CD4-positive, alpha-beta T cell (primary cell): ENCODE data around the gene NDUFS7. TPM values are rescaled to one million over a fixed set of nuclear protein-coding genes. Genes with fewer than 3 reads are reported as not detected.
A peak's percentile ranks its signal among the peaks of the same experiment; 100 is the strongest.

ENCODE experiments used
- ATAC-seq: fragments of 200-7000 bp; cut with Tn5 transposase; one replicate; pipeline ENCODE4 v1.10.0; 2022; ENCODE audit warnings: mild to moderate bottlenecking; ENCODE audit not compliant: poor library complexity
- CTCF ChIA-PET: fragments of 350-600 bp; sonication (Branson Sonifier 250); formaldehyde crosslinking; loops from one replicate; lab custom pipeline; 2021; ENCODE audit warnings: antibody characterized with exemption, inconsistent platforms; lab: Charles Lee
- POLR2A ChIA-PET: fragments of 350-600 bp; sonication (Branson Sonifier 250); formaldehyde crosslinking; loops from one replicate; lab custom pipeline; 2021; ENCODE audit warnings: antibody characterized with exemption, inconsistent platforms; lab: Charles Lee
- DNase-seq, 14 experiments: peaks; one replicate each; pipeline ENCODE4 v3.0.0-alpha.2; 2013 to 2020; ENCODE audit warnings: mixed read lengths in 2 of 14
- H3K27ac ChIP-seq, 2 donors: one replicate each; pipeline versions ENCODE4 v1.5.1 to v1.7.0; 2013; ENCODE audit warnings: low read length in 2 of 2, low read depth in 1 of 2, mild to moderate bottlenecking in 1 of 2
- H3K27me3 ChIP-seq, 2 experiments: 1 replicate in 1 of 2; 2 replicates in 1 of 2; pipeline versions ENCODE4 v1.6.1 to v1.7.0; 2013; ENCODE audit warnings: low read length in 2 of 2, control low read depth in 1 of 2, mild to moderate bottlenecking in 1 of 2, moderate library complexity in 1 of 2; ENCODE audit not compliant: insufficient read depth in 2 of 2, control insufficient read depth in 1 of 2
- H3K36me3 ChIP-seq: one replicate; pipeline ENCODE4 v1.6.1; 2013; ENCODE audit warnings: low read length, control low read depth; ENCODE audit not compliant: insufficient read depth
- H3K4me1 ChIP-seq: one replicate; pipeline ENCODE4 v1.6.1; 2013; ENCODE audit warnings: low read length, control low read depth; ENCODE audit not compliant: insufficient read depth
- H3K4me3 ChIP-seq: one replicate; pipeline ENCODE4 v1.5.1; 2013; ENCODE audit warnings: mild to moderate bottlenecking, low read length, moderate library complexity
- H3K9me3 ChIP-seq, 2 experiments: 1 replicate in 1 of 2; 2 replicates in 1 of 2; pipeline versions ENCODE4 v1.6.1 to v1.7.0; 2013; ENCODE audit warnings: low read length in 2 of 2, mild to moderate bottlenecking in 2 of 2, control low read depth in 1 of 2, moderate library complexity in 1 of 2; ENCODE audit not compliant: control insufficient read depth in 1 of 2, insufficient read depth in 1 of 2
- H3K27ac Mint-ChIP-seq: one replicate; pipeline ENCODE4 v1.8.0; 2020; ENCODE audit warnings: mixed read lengths
- H3K27me3 Mint-ChIP-seq: one replicate; pipeline ENCODE4 v1.8.0; 2021; ENCODE audit warnings: mixed read lengths
- H3K36me3 Mint-ChIP-seq: one replicate; pipeline ENCODE4 v1.8.0; 2021; ENCODE audit warnings: low read depth, mixed read lengths
- H3K4me1 Mint-ChIP-seq: one replicate; pipeline ENCODE4 v1.8.0; 2021; ENCODE audit warnings: low read depth, mixed read lengths
- H3K4me3 Mint-ChIP-seq: one replicate; pipeline ENCODE4 v1.8.0; 2020; ENCODE audit warnings: mild to moderate bottlenecking, mixed read lengths
- H3K9me3 Mint-ChIP-seq: one replicate; pipeline ENCODE4 v1.8.0; 2020; ENCODE audit warnings: mixed read lengths
- CTCF ChIP-seq: fragments of 200-600 bp; IDR thresholded peaks from one replicate; pipeline ENCODE4 v1.8.0; 2022; ENCODE audit warnings: antibody characterized with exemption, mild to moderate bottlenecking
- intact Hi-C, 2 experiments: fragments of 100-400 bp; cut with DNase I in 1 of 2; cut with micrococcal nuclease in 1 of 2; formaldehyde crosslinking; loops; one replicate each; pipeline versions ENCODE4 v1.15.1 to v1.9.0; 2023 to 2025; cut with DNase I, micrococcal nuclease
- total RNA-seq, 174 experiments: library from RNA in 2 of 174; stranded (reverse) in 2 of 174; gene quantifications; one replicate each; pipeline ENCODE4 v1.2.3 and lab custom pipeline; 2021 to 2026

The NDUFS7 gene
- total RNA-seq, 2 experiments from 2014 or later: 40.0 to 42.6 TPM

GRCh38 chr19:1369214-1369805 is 14.4 kb upstream of the NDUFS7 start:
- H3K9me3 Mint-ChIP-seq: no peaks in the 10 kb centered on the region
- no peak overlapping the region for H3K4me3 Mint-ChIP-seq
- Histone ChIP-seq H3K27me3 (no peaks in the 10 kb centered on the region), H3K36me3 (peaks cover 35% of the 10 kb centered on the region), H3K9me3 (no peaks in the 10 kb centered on the region), H3K4me1 (no peaks in the 10 kb centered on the region), H3K27ac (no peak overlapping the region), H3K4me3 (no peak overlapping the region)
- TF ChIP-seq CTCF: no peak
- H3K4me1 Mint-ChIP-seq: peaks cover 4% of the 10 kb centered on the region
- intact Hi-C loops: no loop called here
- H3K27me3 Mint-ChIP-seq: no peaks in the 10 kb centered on the region
- H3K36me3 Mint-ChIP-seq: peaks cover 24% of the 10 kb centered on the region
- CTCF ChIA-PET: no interaction called here
- ATAC-seq (no peak), DNase-seq (no peak)
- POLR2A ChIA-PET: no interaction called here
- no peak overlapping the region for H3K27ac Mint-ChIP-seq

DNA sequence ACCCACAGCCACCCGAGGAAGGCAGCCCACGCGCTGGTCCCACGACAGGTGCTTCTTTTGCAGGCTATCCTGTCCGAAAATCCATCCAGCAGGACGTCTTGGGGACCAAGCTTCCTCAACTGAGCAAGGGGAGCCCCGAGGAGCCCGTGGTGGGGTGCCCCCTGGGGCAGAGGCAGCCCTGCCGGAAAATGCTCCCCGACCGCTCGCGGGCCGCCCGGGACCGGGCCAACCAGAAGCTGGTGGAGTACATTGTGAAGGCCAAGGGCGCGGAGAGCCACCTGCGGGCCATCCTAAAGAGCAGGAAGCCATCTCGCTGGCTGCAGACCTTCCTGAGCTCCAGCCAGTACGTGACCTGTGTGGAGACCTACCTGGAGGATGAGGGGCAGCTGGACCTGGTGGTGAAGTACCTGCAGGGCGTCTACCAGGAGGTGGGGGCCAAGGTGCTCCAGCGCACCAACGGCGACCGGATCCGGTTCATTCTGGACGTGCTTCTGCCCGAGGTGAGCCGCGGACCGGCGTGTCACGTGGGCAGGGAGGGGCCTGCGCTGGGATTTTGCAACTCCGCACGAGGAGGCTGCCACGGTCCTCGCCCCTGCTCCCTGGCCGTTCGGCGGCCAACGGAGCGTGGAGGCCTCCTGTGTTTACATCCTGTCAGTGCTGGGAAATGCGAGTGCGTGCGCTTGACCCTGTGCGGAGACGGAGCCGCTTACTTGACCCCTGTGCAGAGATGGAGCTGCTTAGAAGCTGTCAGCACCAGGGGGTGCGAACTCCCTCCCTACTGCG is 12.9 kb upstream of the NDUFS7 start:
- POLR2A ChIA-PET: no interaction called here
- peaks cover 24% of the 10 kb centered on the region for H3K36me3 Mint-ChIP-seq
- DNase-seq (peak in 1 of 14 experiments; percentile 31), ATAC-seq (no peak)
- Histone ChIP-seq H3K4me3 (no peak overlapping the region), H3K4me1 (no peaks in the 10 kb centered on the region), H3K27me3 (no peaks in the 10 kb centered on the region), H3K36me3 (peaks cover 37% of the 10 kb centered on the region), H3K27ac (no peak overlapping the region), H3K9me3 (no peaks in the 10 kb centered on the region)
- H3K9me3 Mint-ChIP-seq: no peaks in the 10 kb centered on the region
- no peaks in the 10 kb centered on the region for H3K27me3 Mint-ChIP-seq
- CTCF ChIA-PET: interaction anchor here (1.4 to 2.7 kb wide), 3 partner anchors 12 to 127 kb away, joined by 3 to 12 read pairs (median 11); no protein-coding TSS in a partner anchor
- intact Hi-C loops: no loop called here
- H3K4me3 Mint-ChIP-seq: no peak overlapping the region
- no peak for TF ChIP-seq CTCF
- no peak overlapping the region for H3K27ac Mint-ChIP-seq
- H3K4me1 Mint-ChIP-seq: no peaks in the 10 kb centered on the region

GRCh38 chr19:1373042-1373533 is 10.6 kb upstream of the NDUFS7 start:
- Mint-ChIP-seq H3K36me3 (peaks cover 20% of the 10 kb centered on the region), H3K27me3 (no peaks in the 10 kb centered on the region), H3K4me1 (no peaks in the 10 kb centered on the region), H3K4me3 (no peak overlapping the region), H3K9me3 (no peaks in the 10 kb centered on the region), H3K27ac (no peak overlapping the region)
- H3K27ac ChIP-seq: no peak overlapping the region
- TF ChIP-seq CTCF: no peak
- peaks cover 28% of the 10 kb centered on the region for H3K36me3 ChIP-seq
- H3K4me1 ChIP-seq: no peaks in the 10 kb centered on the region
- H3K4me3 ChIP-seq: no peak overlapping the region
- no peaks in the 10 kb centered on the region for H3K9me3 ChIP-seq
- CTCF ChIA-PET: interaction anchor here (1.3 to 2.7 kb wide), 3 partner anchors 9 to 129 kb away, joined by 4 to 12 read pairs (median 11); no protein-coding TSS in a partner anchor
- DNase-seq (no peak), ATAC-seq (no peak)
- POLR2A ChIA-PET: interaction anchor here (1.4 kb wide), 1 partner anchor 94 kb away, joined by 6 read pairs; no protein-coding TSS in a partner anchor
- intact Hi-C loops: no loop called here
- H3K27me3 ChIP-seq: no peaks in the 10 kb centered on the region
